Ovary (tissue), 9 donors: ENCODE measurements around the gene UGT3A1. TPM values are rescaled to one million over a fixed set of nuclear protein-coding genes. Genes with fewer than 3 reads are reported as not detected.
A peak's percentile ranks its signal among the peaks of the same experiment; 100 is the strongest.

ENCODE experiments used
- DNase-seq, 5 donors: peaks; one replicate each; pipeline ENCODE4 v3.0.0-alpha.2; 2019 to 2020
- H3K27ac ChIP-seq, 2 donors: fragments of 200-600 bp; one replicate each; pipeline versions ENCODE4 v1.5.1 to v1.8.0; 2019 to 2022
- H3K27me3 ChIP-seq: fragments of 200-600 bp; one replicate; pipeline ENCODE4 v1.8.0; 2022
- H3K36me3 ChIP-seq: fragments of 200-600 bp; sonication (generic); one replicate; pipeline ENCODE4 v1.5.1; 2019
- H3K4me1 ChIP-seq: one replicate; pipeline ENCODE4 v1.8.1; 2013; ENCODE audit warnings: mild to moderate bottlenecking, moderate library complexity; ENCODE audit not compliant: insufficient read depth
- H3K4me3 ChIP-seq: fragments of 200-600 bp; sonication (generic); one replicate; pipeline ENCODE4 v1.5.1; 2017
- H3K9me3 ChIP-seq, 2 donors: fragments of 200-600 bp in 1 of 2; sonication (generic) in 1 of 2; one replicate each; pipeline versions ENCODE4 v1.5.1 to v1.8.1; 2013 to 2019; ENCODE audit warnings: mild to moderate bottlenecking in 1 of 2, moderate library complexity in 1 of 2
- EP300 ChIP-seq: sonication (generic); formaldehyde crosslinking; IDR thresholded peaks from one replicate; pipeline ENCODE4 v1.6.1; 2017; ENCODE audit warnings: antibody characterized with exemption
- POLR2A ChIP-seq: fragments of 450-650 bp; IDR thresholded peaks from one replicate; pipeline ENCODE4 v1.6.1; 2017; ENCODE audit warnings: antibody characterized with exemption, mild to moderate bottlenecking, moderate library complexity
- WGBS, 3 donors: extraction: QIAGEN DNeasy Blood & Tissue Kit in 1 of 3; methylation state at CpG; one replicate each; pipeline versions ENCODE4 v1.1.5 to v1.1.7; 2013 to 2017; 5-methylcytosine and 5-hydroxymethylcytosine counted together
- intact Hi-C, 4 donors: fragments of 100-400 bp; cut with DNase I; formaldehyde crosslinking; loops; one replicate each; pipeline versions ENCODE4 v1.11.0 to v1.15.1; 2022 to 2023
- polyA plus RNA-seq, 2 donors: library from polyadenylated mRNA; stranded (reverse); fragments of 200-250 nt in 1 of 2; fragments of 350-450 nt in 1 of 2; fragmentation: Illumina TruSeq in 1 of 2; extraction: RNeasy Lipid Tissue Mini Kit (QIAGEN cat#74804) in 1 of 2; gene quantifications; one replicate each; pipeline ENCODE4 v1.2.3, GENCODE V29; 2013 to 2014
- total RNA-seq, 7 donors: library from RNA; depleted of rRNA in 2 of 7; stranded (reverse); fragments of >200 nt in 2 of 7; fragmentation: NEBNext Ultra II Directional in 3 of 7; extraction: Animal tissue kit (Norgen Biotek cat#: 25700) in 3 of 7; gene quantifications; one replicate each; pipeline versions ENCODE4 v1.1.0 to v1.2.4, GENCODE V29; 2016 to 2023
- TF ChIP-seq, protein P1 (sequence below), 3 donors: fragments of 450-650 bp in 2 of 3; fragments of 200-600 bp in 1 of 3; IDR thresholded peaks; one replicate each; pipeline versions ENCODE4 v1.5.1 to v1.8.0; 2016 to 2022; ENCODE audit warnings: antibody characterized with exemption in 3 of 3, mild to moderate bottlenecking in 1 of 3
- donor health status: DM: no; HTN: no; CAD: no; lungs with moderate emphysema.
- donor health status: DM: no; HTN: no; CAD: no.
- donor health status: Bipolar disorder and iron deficiency.
- donor health status: DM: yes; HTN: yes; CAD: no.
- donor health status: DM: no; HTN: no; CAD: no.
- donor health status: DM: yes; HTN: yes; CAD: no.

UGT3A1 gene
- total and polyA plus RNA-seq, 9 donors: not detected

DNA sequence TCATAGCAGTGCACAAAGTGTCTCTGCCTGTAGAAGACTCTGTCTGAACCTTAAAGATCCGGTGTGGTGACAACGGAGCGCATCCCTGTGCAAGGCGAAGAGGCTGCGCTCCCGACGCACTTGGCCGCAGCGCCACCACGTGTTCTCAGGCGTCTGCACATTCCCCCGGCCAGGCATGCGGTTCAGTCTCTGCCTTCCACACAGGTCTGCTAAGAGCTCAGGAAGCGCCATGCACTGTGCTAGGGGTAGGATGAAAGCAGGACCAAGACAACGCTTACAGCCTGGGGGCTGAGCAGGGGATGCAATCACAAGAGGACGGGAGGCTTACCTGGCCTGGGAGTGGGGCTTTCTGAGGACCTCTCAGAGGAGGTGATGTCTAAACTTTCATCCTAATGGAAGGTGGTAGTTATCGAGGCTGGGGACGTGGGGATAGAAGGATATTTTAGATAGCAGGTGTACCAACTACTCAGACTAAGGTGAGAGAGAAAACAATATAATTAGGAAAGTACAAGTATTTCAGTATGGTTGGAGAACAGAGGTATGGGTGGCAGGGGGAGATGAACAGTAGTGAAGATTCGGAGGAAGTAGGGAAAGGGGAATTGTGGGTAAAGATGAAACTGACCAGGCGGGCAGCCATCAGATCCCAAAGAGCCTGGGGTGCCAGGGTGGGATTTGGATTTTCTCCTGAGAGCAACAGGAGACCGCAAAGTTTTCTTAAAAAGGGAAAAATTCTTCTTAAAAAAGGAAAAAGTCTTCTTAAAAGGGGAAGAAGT, 66.1 kb downstream of the UGT3A1 start:
- Histone ChIP-seq H3K27me3 (no peaks in the 10 kb centered on the region), H3K27ac (no peak overlapping the region), H3K4me1 (no peaks in the 10 kb centered on the region), H3K4me3 (no peak overlapping the region), H3K36me3 (no peaks in the 10 kb centered on the region), H3K9me3 (no peaks in the 10 kb centered on the region)
- WGBS, 3 donors: 12 to 15% (median 13%) methylated on average over 21 of the region's 21 CpGs
- intact Hi-C loops: loop anchor here in 3 of 4 donors (5.0 to 10.0 kb wide), 5 partner anchors 143 to 310 kb away; partner anchors contain the start of gene SPEF2 (in 3 of the 3)
- TF ChIP-seq POLR2A: no peak
- TF ChIP-seq, protein P1, sequence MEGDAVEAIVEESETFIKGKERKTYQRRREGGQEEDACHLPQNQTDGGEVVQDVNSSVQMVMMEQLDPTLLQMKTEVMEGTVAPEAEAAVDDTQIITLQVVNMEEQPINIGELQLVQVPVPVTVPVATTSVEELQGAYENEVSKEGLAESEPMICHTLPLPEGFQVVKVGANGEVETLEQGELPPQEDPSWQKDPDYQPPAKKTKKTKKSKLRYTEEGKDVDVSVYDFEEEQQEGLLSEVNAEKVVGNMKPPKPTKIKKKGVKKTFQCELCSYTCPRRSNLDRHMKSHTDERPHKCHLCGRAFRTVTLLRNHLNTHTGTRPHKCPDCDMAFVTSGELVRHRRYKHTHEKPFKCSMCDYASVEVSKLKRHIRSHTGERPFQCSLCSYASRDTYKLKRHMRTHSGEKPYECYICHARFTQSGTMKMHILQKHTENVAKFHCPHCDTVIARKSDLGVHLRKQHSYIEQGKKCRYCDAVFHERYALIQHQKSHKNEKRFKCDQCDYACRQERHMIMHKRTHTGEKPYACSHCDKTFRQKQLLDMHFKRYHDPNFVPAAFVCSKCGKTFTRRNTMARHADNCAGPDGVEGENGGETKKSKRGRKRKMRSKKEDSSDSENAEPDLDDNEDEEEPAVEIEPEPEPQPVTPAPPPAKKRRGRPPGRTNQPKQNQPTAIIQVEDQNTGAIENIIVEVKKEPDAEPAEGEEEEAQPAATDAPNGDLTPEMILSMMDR (IDR thresholded peaks at IDR 0.05): peak; percentile 30 to 52 (median 34)
- DNase-seq: peak; percentile 30 to 74 (median 53)

DNA sequence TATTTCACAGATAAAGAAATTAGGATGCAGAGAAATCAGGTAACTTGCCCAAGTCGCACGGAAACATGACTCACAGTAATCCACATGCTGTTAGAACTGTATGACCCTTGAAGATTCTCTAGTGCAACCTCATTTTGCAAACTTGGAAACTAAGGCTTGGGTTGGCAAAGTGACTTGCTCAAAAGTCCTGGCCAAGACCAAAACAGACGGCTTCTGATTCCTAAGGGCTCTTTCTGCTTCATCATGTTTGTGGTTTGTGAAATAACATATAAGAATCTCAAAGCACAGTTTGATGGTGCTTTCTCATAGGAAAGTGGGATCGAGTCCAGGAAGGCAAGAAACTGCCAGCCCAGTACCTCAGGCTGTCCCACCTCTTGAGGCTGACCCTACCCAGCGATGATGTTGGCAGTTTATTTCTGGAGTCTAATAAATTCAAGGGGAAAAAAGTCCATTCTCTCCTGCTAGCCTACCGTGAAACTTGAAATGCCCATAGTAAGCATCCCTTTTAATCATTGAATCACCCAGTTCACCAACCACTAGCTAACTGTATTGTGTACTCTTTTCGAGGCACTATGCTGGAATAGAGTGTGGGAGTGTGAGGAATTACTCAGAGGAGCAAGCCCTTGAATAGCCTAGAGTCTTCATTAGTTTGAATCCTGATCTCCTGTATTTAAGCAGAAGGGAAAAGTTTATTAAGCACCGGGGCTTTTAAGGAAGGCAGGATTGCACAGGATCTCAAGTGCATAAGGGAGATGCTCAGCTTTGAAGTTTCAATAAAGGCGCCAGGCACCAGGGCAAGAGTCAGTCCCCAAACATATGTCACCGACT, 66.9 kb downstream of the UGT3A1 start:
- Histone ChIP-seq H3K4me1 (no peaks in the 10 kb centered on the region), H3K36me3 (no peaks in the 10 kb centered on the region), H3K27ac (no peak overlapping the region), H3K9me3 (no peaks in the 10 kb centered on the region), H3K27me3 (no peaks in the 10 kb centered on the region), H3K4me3 (no peak overlapping the region)
- no peak for TF ChIP-seq POLR2A
- TF ChIP-seq, protein P1 (IDR thresholded peaks at IDR 0.05): no peak
- TF ChIP-seq EP300: no peak
- WGBS, 3 donors: 40 to 47% (median 41%) methylated on average over 10 of the region's 10 CpGs
- no peak for DNase-seq
- intact Hi-C loops: loop anchor here in 1 of 4 donors (10.0 kb wide), 2 partner anchors 150 to 310 kb away; partner anchors contain the start of gene SPEF2

DNA sequence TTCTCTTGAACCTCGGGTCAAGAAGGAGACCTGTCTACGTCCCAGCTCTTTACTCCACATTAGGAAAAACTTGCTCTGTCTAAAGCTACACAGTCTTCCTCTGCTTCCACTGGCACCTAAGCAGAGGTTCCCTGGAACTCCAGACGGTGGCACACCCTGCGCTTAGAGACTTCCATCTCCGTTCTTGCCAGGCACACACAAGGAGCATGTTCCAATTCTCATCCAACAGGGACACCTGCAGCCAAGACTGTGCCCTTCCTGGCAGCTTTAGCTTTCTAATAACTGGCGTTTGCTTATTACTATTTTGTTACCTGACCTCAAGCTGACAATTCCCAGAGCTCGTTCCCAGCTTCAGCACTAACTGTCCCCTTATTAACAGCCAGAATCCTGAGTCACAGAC, 68.7 kb downstream of the UGT3A1 start:
- DNase-seq: no peak
- Histone ChIP-seq H3K27ac (no peak overlapping the region), H3K4me3 (no peak overlapping the region), H3K36me3 (no peaks in the 10 kb centered on the region), H3K4me1 (no peaks in the 10 kb centered on the region), H3K27me3 (no peaks in the 10 kb centered on the region), H3K9me3 (no peaks in the 10 kb centered on the region)
- intact Hi-C loops: loop anchor here in 1 of 4 donors (10.0 kb wide), 2 partner anchors 148 to 308 kb away; partner anchors contain the start of gene SPEF2
- TF ChIP-seq EP300 (no peak), POLR2A (no peak)
- TF ChIP-seq, protein P1 (IDR thresholded peaks at IDR 0.05): no peak
- 79 to 86% (median 81%) methylated on average over 7 of the region's 7 CpGs for WGBS, 3 donors

DNA sequence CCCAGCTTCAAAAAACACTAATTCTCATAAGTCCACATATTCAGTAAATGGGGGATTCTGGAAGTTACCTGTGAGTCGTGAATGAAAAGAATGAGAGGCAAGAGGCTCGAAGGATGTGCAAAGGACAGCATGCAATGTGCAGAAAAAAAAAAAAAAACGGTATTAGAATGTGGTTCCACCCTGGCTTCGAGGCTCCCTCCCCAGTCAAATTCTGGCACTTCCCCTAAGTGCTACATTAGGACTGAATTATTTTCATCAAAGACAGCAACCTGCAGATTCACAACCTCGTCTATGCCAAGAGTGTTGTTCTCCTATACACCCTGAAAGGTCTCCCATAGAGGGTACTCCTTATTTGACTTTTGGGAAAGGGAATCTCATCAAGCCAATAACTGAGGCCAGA, 69.3 kb downstream of the UGT3A1 start:
- 70 to 74% (median 74%) methylated on average over 5 of the region's 5 CpGs for WGBS, 3 donors
- Histone ChIP-seq H3K36me3 (no peaks in the 10 kb centered on the region), H3K27me3 (no peaks in the 10 kb centered on the region), H3K27ac (no peak overlapping the region), H3K9me3 (no peaks in the 10 kb centered on the region), H3K4me3 (no peak overlapping the region), H3K4me1 (no peaks in the 10 kb centered on the region)
- TF ChIP-seq POLR2A: no peak
- no peak for TF ChIP-seq EP300
- TF ChIP-seq, protein P1 (IDR thresholded peaks at IDR 0.05): no peak
- intact Hi-C loops: loop anchor here in 1 of 4 donors (10.0 kb wide), 2 partner anchors 147 to 307 kb away; partner anchors contain the start of gene SPEF2
- no peak for DNase-seq
